ENCODE results near the gene BCL7A.
"Not testable (repeated sequence)": the region's sequence is repeated elsewhere in the genome, so short reads cannot be mapped to it uniquely, and the experiment has no call there.

The BCL7A gene

DNA sequence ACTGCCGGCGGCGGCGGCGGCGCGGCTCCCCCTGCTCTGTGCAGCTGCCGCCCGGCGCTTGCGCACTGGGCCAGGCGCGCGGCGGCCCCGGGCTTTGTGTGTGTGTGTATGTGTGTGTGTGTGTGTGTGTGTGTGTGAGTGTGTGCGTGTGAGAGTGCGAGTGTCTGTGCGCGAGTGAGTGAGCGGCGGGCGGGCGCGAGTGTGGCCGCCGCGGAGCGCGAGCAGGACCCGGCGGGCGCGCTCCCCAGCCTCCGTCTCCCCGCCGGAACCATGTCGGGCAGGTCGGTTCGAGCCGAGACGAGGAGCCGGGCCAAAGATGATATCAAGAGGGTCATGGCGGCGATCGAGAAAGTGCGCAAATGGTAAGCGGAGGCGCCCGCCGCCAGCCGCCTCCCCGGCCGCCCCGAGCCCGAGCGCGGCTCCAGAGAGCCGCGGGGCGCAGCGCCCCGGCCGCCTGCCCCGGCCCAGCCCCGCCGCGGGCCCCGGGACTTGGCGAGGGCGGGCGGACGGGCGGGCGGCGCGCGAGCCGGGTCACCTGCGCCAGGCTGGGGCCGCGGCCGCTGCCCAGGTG is at the start of gene BCL7A:
TSS of gene BCL7A (plus strand) at position 63 of the 571 bp plus-strand sequence. CDS start at position 271, 208 bp downstream.
- peak within 1 kb of the TSS; percentile 66 for H3K4me3 ChIP-seq (ENCODE audit: low read depth, low read length)

DNA sequence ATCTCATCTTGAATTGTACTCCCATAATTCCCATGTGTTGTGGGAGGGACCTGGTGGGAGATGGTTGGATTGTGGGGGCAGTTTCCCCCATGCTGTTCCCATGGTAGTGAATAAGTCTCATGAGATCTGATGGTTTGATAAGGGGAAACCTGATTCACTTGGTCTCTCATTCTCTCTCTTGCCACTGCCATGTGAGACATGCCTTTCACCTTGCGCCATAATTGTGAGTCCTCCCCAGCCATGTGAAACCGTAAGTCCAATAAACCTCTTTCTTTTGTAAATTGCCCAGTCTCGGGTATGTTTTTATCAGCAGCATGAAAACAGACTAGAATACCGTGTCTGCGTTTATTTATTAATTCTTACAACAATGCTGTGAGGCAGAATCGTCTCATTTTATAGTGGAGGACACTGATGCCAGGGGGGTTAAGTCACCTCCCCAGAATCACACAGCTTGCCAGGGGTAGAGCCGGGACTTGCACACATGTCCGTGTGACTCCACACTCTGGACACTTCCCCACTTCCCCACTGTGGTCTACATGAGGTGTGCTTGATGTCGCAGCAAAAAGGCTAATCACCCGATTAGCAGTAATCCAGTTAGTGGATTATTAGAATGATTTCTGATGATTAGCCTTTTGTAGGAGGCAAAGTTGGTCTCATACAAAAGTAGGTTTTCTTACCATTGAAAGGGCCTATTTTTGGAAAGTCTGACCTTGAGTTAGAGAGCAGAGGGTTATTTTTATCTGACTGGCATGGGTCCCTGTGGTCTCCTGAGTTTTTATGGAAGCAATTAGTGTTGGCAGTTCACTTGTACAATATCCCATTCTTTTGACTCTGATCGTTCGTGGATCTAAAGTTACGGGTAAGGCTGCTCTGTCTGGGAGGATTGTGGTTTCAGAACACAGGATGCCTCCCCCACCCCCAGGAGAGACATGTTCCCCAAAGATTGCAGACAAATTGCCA is 47.4 kb upstream of the BCL7A start:
- H3K4me3 ChIP-seq (ENCODE audit: low read depth, low read length) = no peak overlapping the region

DNA sequence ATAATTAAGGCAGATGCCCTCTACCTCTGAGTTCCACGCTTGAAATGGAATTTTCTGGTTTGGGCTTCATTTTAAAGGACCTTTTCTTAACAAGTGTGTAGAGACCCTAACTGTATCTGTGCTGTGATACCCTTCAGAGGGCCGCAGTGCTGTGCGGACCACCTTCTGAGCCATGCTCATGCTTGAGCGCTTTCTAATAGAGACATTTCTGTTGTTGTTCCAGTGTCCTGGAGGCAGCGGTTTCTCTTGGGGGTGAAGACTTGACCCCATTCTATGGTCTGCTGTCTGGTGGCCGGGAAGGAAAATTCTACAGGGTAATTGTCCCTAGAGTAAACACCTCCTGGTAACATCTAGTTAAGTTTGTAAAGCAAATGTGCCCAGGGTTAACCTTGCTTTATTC is 46.7 kb upstream of the BCL7A start:
- no peak overlapping the region for H3K4me3 ChIP-seq (ENCODE audit: low read depth, low read length)

DNA sequence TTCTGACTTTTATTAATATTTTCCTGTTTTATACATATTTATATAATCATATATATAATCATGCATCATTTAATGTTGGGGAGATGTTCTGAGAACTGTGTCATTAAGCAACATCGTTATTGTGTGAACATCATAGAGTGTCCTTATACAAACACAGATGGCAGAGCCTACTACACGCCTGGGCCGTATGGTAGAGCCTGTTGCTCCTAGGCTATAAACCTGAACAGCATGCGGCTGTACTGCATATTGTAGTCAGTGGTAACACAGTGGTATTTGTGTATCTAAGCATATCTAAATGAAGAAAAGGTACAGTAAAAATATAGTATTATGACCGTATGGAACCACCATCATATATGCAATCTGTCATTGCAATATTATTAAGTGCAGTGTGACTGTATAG is 44.7 kb upstream of the BCL7A start:
- H3K4me3 ChIP-seq (ENCODE audit: low read depth, low read length) = no peak overlapping the region

DNA sequence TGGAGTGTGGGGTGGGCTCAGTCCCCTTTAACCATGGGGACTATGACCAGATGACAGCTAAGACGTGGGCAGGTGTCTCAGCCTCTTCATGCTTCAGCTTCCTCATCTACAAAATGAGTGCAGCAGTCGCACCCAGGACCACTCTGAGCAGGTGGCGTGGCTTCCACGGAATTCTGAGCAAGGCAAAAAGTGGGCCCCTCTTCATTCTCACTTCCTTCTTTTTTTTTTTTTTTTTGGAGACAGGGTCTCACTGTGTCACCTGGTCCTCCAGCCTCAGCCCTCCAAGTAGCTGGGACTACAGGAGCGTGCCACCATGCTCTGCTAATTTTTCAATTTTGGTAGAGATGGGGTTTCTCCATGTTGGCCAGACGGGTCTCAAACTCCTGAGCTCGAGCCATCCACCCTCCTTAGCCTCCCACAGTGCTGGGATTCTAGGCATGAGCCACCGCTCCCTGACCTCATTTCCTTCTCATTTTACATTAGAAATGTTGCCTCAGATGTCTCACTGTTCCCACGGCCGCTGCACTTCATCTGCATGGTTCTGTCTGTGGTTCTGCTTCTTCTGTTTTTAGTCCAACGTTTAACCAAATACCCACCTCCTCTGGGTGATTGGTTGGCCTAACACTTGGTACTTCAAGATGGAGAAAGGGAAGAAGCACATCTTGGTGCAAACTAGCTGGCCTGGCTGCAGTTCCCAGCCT is 41.3 kb upstream of the BCL7A start:
- no peak overlapping the region for H3K4me3 ChIP-seq (ENCODE audit: low read depth, low read length)

DNA sequence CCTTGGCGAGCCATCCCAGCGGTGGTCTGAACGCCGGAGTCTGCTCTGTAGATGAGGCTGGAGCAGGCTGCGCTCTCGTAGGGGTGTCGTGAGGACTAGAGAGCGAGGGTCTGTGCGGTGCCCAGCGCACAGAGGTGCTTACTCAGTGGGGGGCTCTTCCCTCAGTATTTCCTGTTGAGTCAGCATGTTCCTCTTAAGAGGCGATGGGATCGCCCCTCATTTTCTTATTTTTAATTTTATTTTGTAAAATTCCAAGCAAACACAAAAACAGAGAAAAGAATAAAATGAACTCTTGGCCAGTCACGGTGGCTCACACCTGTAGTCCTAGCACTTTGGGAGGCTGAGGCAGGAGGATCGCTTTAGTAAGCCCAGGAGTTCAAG is 40.8 kb upstream of the BCL7A start:
- no peak overlapping the region for H3K4me3 ChIP-seq (ENCODE audit: low read depth, low read length)

DNA sequence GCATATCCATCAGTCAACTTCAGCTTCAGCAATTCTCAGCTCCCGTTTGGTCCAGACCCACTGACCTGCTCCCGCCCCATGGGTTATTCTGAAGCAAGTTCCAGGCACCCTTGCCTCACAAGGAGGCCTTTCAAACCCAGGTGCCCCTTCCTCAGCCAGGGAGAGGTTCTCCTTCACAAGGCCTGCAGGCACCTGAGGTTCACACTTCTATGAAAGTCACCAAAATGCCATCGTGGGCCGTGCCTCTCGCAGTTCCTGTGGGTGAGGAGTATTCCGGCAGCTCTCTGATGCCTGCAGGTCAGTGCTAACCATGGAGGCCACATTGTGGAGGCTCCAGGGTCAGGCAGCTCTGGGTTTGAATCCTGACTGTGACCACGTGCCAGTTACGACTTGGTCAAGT is 40.2 kb upstream of the BCL7A start:
- H3K4me3 ChIP-seq (ENCODE audit: low read depth, low read length) = no peak overlapping the region

DNA sequence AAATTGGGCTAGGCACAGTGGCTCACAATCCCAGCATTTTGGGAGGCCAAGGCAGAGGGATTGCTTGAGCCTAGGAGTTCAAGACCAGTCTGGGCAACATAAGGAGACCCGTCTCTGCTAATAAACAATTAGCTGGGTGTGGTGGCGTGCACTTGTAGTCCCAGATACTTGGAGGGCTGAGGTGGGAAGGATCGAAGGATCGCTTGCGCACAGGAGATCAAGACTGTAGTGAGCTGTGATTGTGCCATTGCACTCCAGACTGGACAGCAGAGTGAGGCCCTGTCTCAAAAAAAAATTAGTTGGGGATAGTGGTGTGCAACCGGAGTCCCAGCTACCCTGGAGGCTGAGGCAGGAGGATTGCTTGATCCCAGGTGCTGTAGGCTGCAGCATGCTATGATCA is 38.7 kb upstream of the BCL7A start:
- H3K4me3 ChIP-seq (ENCODE audit: low read depth, low read length) = no peak overlapping the region

DNA sequence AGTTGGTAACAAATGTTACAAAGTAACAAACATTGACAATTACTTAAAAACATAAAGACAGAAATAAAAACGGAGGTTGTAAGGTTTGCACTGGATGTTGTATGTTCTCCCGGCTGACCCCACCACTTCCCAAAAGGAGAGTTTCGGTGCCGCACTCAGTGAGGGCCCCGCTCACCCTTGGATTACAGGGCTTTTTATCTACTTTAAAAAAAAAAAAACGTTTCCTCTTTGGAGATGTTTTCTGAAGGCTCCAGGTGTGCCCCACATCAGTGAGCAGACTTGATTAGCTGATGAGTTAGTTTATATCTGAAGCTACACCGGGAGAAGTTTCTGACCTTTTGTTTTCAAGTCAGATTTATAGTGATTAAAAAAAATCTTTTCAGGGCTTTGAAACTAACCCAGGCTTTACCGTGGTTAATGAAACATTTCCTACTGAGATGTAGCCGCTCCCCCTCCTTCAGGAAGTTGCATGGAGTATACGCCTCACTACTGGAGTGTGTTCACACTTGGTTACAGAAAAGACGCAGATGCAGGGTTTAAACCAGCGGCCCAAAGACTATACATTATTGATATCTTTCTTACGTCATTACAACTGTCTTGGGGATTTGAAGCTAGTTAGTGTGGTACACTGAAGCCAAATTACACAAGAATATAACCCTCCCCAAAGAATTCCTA is 38.0 kb upstream of the BCL7A start:
- no peak overlapping the region for H3K4me3 ChIP-seq (ENCODE audit: low read depth, low read length)

DNA sequence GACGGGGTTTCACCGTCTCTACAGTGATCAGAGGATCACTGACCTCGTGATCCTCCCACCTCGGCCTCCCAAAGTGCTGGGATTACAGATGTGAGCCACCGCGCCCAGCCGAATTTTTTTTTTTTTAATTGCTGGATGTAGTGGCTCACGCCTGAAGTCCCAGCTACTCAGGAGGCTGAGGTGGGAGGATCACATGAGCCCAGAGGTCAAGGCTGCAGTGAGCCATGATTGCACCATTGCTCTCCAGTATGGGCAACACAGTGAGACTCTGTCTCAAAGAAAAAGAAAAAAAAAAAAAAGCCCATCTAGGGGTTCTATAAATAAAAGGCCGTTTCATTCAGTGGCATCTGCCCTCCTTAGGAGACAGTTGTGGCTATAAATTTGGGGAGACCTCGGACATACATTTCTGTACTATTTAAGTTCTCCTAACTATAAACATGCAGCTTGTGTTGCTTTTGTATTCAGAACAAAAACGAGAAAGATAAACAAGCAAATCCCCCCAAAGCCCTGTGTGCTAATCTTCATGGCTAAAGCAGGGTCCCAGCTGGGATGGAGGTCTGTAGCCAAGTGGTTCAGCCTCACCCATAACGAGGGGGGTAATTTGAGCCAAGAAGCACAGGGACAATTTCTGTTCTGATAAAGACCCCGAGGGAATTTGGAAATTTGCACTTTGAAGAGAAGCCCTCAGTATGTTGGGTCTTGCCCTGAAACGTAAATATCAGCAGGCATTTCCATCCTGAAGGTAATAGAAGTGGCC is 35.0 kb upstream of the BCL7A start:
- no peak overlapping the region for H3K4me3 ChIP-seq (ENCODE audit: low read depth, low read length)

DNA sequence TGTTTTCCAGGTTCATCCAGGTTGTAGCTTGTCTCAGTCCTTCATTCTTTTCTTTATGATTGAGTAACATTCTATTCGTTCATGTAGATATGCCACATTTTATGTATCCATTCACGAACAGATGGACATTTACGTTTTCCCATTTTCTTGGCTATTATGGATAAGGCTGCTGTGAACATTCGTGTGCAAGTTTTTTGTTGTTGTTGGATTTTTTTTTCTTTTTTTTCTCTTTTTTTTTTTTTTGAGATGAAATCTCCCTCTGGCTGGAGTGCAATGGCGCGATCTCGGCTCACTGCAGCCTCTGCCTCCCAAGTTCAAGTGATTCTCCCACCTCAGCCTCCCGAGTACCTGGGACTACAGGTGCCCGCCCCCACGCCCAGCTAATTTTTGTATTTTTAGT is 33.2 kb upstream of the BCL7A start:
- H3K4me3 ChIP-seq (ENCODE audit: low read depth, low read length) = not testable (repeated sequence)

DNA sequence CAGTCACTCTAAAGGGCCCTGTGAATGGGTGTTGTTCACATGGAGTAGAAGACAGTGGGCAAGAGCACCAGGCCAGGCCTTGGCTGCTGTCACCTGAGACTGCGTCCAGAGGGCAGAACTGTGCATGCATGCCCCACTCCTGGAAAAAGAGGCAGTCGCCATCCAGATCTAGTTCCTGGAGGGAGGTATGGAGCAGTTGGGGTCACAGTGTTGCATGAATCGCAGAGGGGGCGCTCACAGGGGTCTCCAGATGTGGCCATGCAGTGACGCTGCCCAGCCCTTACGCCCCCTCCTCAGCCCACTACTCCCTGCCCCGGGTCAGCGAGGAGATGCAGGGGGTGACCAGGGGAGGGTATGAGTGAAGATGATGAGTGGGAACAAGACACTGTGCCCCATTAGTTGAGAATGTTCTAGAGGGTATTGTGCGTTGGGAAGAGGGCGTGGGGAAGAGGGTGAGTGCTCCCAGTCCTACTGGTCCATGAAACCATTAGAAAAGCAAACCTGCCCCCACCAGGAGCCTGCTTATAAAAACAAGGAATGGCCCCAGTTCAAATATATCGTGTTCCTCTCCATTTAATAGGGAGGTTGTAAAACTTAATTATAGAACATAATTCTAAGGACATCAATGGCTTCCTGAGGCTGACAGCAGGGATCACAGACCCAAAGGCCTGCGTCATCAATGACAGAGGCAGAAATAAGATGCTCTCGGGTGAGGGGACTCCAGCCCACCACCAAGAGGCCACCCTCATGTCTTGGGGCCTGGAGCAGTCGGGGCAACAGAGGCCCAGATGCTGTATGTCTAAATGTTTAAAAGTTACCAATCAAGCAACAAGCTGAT is 32.2 kb upstream of the BCL7A start:
- H3K4me3 ChIP-seq (ENCODE audit: low read depth, low read length) = no peak overlapping the region

DNA sequence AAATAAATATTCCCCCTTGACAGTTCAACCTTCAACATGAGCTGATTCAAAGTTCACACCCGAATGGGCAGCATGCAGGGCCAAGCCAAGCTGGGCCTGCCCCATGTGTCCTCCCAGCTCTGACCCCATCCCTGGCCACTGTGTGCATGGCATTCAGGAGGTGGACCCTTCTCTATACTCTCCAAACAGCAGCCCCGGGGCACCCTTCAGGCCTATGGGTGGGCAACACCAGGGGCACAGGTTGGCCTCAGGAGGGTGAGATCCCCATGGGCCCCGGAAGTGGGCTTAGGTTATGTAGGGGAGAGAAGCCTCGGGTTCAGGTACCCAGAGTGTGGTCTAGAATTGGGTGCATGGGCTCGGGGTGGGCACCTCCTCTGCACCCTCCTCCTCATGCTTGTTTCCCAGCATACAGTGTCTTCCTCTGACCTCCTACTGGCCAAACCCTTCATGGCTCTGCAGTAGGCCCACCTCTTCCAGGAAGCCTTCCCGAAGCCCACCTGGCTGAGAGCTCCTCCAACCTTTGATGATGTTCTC is 31.5 kb upstream of the BCL7A start:
- no peak overlapping the region for H3K4me3 ChIP-seq (ENCODE audit: low read depth, low read length)

DNA sequence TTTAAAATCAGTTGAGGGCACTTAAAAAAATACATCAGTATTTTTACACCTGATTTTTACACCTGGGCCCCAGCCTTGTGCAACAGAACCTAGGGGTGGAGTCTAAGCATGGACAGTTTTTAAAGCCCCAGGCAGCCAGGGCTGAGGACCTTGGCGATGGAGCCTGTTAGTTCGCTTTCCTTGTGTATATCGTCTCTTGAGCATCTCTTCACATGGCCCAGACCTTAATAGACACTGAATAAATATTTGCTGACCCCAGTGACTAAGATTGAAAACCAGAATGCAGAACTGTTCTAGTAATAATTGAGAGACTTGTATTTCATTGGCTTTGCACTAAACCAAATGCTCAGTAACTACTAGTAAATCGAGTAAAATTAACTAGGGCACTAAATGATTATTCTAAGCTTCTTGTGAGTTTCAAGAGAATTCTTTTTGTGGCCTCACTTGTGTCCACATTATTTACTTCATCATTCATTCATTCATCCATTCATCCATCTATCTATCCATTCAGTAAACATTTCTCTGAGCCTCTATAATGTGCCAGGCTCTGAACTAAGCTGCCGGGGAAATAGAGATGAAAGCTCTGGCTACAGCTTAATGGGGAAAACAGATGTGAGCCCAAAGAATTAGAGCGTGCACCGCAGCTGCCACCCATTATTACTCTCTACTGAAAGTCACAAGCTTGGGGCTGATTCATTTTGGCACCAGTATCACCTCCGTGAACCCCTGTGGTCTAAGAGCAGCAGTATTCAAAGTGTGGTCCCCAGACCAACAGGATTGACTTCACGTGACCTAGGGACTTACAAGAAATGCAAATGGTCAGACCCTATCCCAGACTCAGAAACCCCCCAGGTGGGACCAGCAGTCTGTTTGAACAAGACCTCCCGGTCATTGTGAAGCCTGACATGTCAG is 30.7 kb upstream of the BCL7A start:
- H3K4me3 ChIP-seq (ENCODE audit: low read depth, low read length) = no peak overlapping the region

DNA sequence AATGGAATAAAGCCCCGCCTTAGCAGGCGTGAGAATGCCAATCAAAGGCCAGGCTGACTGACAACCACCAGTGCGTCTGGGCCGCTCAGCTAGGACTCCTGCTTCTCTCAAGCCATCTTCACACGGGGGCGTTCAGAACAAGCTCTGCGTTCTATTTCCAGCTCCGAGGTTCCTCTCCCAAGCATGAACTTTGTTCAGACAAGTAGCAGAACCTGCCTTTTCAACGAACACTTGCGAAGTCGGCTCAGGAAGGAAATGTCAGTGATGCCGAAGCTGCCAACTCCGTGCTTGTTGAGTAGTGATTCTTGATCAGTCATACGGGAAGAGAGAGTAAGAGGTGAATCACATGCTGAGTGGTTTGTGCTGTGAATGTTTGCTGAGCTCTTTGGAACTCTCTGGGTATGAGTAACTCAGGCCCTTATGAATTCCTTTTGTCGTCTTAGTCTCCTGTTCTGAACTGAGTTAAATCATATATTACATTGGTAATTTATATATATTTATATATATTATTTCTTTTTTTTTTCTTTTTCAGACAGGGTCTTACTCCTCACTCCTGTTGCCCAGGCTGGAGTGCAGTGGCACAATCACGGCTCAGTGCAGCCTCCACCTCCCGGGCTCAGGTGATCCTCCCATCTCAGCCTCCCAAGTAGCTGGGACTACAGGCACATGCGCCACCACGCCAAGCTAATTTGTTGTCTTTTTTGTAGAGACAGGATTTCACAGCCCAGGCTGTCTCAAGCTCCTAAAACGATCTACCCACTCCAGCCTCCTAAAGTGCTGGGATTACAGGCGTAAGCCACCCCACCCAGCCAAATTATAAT is 29.4 kb upstream of the BCL7A start:
- H3K4me3 ChIP-seq (ENCODE audit: low read depth, low read length) = no peak overlapping the region

DNA sequence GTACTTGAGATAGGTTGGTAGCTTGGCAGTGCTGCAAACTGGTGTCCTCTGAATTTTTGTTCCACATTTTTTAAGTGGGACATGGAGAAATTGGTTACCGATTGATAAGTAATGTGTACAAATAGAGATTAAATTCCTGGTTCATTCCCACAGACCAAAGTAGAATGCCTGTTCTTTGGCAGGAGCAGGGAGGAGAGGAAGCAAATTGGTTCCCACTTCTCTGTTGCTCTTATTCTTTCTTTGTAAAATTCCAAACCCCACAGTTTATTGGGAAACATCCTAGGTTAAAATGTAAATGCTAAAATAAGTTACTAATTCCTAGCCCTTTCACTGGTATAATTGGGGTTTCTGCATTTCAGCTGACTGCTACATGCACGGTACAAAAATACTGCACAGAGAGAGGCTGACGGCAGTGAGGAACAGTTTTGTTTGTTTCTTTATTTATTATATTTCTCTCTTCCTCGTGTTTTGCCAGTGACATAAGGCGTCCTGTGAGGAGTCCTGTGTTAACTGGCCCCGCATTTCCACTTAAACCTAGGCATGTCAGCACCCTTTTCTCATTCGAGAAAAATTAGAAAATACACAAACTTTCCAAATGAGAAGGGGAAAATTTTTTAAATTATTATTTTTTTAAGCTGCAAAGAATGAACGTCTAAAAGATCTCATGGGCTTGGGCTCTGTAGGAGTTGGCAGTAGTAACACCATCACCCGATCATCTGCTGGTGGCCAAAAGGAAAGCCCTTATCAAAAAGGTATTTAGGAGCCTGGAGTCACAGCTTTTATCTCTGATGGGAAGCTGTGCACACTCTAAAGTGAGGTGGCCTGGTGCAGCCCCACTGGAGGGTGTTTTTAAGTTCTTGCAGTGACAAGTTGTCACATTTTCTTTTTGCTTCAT is 25.4 kb upstream of the BCL7A start:
- no peak overlapping the region for H3K4me3 ChIP-seq (ENCODE audit: low read depth, low read length)

Measured in iPS-11a (cell line).